Cardiac septum (tissue), 1 donor: ENCODE data around the gene TXLNA. TPM values are rescaled to one million over a fixed set of nuclear protein-coding genes. Genes with fewer than 3 reads are reported as not detected.
A peak's percentile ranks its signal among the peaks of the same experiment; 100 is the strongest.

Experiments
- DNase-seq: peaks from one replicate; pipeline ENCODE4 v3.0.0-alpha.2; 2020; ENCODE audit warnings: low spot score
- intact Hi-C: fragments of 100-400 bp; cut with DNase I; formaldehyde crosslinking; loops from one replicate; pipeline ENCODE4 v1.14.0; 2022
- total RNA-seq: library from RNA; stranded (reverse); fragmentation: NEBNext Ultra II Directional; extraction: Animal tissue kit (Norgen Biotek cat#: 25700); gene quantifications from one replicate; pipeline ENCODE4 v1.2.1, GENCODE V29; 2021
- donor health status: DM: no; HTN: no; CAD: no.

Gene TXLNA
- total RNA-seq, 1 donor from 2014 or later = 24.5 TPM

DNA sequence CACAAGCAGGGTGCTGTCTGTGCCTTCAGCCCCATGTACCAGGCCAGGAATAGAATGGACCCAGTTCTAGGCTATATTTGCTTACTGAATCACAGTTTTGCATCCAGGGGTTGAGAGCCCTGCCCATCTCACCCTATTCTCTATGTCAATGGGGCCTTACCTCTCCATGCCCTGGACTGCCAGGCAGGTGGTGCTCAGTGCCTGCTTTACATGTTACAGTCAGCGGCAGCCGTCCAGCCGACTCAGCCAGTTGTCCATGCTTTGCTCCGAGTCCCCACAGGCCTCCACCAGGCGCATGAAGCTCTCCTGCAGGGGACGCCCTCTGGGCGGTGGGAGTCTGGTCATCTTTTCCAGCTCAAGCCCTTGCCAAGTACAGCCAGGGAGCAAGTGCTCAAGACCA lies 55.3 kb downstream of the TXLNA start:
- DNase-seq = no peak
- intact Hi-C loops = no loop called here

DNA sequence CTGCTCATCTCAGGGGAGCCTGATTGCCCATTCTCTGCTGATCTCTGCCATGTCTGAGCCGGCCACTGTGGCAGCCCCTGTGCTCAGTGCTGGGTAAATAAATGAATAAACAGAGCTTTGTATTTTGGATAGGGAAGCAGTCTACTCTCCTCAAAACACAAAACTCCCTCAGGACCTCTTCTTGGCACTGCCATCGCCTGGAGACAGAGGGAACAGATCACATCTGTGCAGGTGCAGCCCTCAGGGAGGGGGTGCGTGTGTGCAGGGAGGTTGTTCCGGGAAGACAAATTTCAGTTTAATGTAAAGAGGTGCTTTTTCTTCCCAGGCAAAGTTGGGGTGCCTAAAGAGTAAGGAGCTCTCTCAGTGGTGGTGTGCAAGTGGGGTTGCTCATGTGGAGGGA lies 59.9 kb downstream of the TXLNA start:
- intact Hi-C loops = no loop called here
- no peak for DNase-seq

DNA sequence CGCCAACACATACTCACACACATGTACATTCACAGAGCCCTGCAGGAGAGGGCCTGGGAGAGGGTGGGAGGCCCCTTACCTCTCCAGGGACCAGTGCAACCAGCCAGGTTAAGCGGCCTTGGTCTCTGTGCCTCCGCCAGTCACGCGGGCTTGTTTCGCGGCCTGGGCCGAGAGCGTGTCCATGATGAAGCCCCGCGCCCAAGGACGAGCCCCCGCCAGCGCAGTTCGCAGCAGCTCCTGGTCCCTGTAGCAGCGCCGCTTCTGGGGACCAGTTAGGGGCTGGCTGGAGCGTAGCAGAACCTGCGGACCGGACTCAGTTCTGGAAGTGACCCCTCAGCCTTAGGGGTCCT lies 60.3 kb downstream of the TXLNA start:
- no peak for DNase-seq
- intact Hi-C loops = loop anchor here (2.0 kb wide), 1 partner anchor 17 kb away; the partner anchor contains the start of genes EIF3I and TMEM234

DNA sequence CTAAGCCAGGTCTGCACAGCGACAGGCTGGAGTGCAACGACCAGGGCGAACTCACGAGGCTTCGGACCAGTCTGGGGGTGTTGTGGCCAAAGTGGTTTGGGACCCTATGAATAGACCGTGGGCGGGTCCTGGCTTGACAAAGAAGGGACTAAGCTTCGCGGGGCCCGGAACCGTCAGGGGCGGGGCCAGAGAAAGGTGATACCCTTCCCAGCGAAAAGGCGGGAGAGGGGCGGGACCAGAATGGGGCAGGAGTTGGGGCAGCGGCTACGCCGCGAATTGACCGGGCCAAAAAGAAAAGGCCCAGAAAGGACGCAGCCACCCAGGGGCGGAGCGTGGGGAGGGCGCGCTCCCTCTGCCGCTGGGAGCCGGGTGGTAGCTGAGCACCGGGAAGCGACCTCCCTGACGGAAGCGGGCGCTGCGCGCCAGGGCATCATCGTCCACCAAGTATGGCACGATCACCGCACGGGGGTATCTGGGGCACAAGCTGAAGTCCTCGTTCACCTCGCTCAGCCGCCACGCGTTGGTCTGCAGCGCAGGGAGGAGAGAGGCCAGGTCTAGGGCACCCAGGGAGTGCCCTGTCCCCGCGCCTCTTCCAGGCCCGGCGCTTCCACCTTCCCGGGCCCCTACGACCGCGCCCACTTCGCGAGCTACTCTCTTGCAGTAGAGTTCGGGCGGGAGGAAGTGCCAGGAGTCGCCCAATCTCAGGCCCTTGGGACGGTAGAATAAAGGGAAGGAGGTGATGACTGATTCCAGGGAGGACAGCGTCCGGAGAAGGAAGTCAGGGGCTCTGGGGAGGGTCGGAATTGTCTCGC lies 60.9 kb downstream of the TXLNA start:
- intact Hi-C loops = loop anchor here (2.0 kb wide), 1 partner anchor 18 kb away; the partner anchor contains the start of genes EIF3I and TMEM234
- DNase-seq = peak; percentile 84

DNA sequence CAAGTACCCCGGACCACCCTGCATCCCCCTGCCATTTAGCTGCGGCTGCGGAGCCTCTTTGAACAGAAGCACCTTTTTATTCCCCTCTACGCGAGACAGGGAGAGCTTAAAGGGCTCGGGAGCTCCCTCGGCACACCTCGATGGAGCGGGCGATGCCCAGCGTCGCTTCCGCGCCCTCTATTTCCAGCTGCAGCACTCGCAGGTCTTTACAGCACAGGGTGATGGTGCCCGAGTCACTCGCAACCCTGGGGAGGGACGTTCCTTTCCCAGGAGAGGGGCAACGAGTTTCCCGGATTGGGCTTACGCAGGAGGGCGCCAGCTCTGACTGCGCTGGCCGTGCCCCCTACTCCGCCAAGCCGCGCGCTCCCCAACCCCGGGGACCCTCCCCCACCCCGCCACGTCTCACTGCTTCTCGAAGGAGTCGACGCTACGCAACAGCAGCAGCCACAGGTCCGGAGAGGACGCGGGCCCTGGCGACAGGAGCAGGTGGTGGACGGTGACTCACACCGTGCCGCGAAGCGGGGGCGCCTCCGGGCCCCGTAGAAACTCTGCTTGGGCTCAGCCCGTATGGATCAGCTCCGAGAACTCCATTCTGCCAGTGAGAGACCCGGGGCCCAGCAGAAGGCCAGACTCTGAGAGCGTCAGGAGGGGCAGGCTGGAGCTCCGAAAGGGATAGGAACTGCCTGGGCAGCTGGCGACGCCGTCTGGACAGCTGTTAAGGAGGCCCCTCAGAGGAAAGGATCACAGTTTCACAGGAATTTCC lies 61.7 kb downstream of the TXLNA start:
- DNase-seq = no peak
- intact Hi-C loops = loop anchor here (2.0 kb wide), 1 partner anchor 18 kb away; the partner anchor contains the start of genes EIF3I and TMEM234

DNA sequence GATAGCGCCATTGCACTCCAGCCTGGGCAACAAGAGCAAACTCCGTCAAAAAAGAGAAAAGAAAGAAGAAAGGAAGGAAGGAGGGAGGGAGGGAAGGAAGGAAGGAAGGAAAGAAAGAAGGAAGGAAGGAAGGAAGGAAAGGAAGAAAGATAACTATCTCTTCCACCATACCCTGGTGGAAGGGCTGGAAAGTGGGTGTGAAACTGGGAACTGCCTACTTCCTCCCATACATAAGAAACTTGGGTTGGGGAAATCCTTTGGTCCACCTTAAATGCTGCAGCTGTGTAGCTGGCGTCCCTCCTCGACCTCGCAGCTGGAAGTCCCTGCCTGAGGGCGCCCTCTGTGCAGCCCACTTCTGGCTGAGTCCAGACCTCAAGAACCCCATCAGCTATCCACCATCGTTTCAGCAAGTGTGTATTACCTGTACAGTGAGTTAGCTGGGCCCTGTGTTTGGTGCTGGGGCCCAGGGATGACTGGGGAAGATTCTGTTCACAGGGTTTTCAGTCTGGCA lies 62.9 kb downstream of the TXLNA start:
- intact Hi-C loops = no loop called here
- DNase-seq = no peak

DNA sequence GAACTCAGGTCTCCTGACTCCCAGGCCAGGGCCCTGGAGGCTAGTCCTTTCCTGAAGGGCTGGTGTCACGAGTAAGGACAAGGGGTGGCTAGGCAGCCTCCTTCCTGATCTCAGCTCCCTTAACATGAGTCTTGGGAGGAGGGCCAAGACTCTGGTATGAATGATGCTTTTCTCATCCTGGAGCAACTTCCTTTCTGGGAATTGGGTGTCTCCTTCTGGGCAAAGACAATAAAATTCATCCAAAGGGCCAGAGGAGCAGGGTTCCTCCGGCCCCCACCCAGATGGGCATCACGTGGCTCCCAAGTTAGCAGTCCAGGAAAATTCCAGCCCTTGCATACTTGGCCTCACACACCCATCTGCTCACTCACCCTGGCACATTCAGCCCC lies 67.4 kb downstream of the TXLNA start, which contains the start of gene FAM167B:
Gene FAM167B (plus strand): TSS at position 335 of the 386 bp plus-strand sequence. CDS start 200 bp downstream, outside the sequence.
- intact Hi-C loops = no loop called here
- DNase-seq = peak; percentile 79

DNA sequence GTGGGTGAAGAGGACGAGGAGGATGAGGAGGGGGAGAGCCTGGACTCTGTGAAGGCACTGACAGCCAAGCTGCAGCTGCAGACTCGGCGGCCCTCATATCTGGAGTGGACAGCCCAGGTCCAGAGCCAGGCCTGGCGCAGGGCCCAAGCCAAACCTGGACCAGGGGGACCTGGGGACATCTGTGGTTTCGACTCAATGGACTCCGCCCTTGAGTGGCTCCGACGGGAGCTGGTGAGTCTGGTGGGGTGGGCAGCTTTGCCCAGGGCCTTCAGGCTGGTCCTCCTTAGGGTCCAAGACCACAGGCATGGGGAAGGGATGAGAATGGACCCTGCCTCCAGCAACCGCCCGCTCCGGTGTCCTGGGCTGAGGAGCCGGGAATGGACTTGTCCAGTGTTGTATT lies 68.0 kb downstream of the TXLNA start:
- intact Hi-C loops = no loop called here

More for the DNA sequence above, 68.0 kb downstream of the TXLNA start:
- no peak for DNase-seq

Other genes with a start within 250 kb of the TXLNA start
- gene PTP4A2, start 241.3 kb upstream of the TXLNA start, total RNA-seq = 216 TPM
- gene KHDRBS1, start 165.8 kb upstream of the TXLNA start, total RNA-seq = 73.1 TPM
- 7.1 TPM for gene TMEM39B, start 106.7 kb upstream of the TXLNA start, total RNA-seq
- 81.4 TPM for gene KPNA6, start 71.6 kb upstream of the TXLNA start, total RNA-seq
- gene CCDC28B, start 20.9 kb downstream of the TXLNA start, total RNA-seq = 10.2 TPM
- gene IQCC, start 26.0 kb downstream of the TXLNA start, total RNA-seq = 0.78 TPM
- not detected for gene DCDC2B, start 29.4 kb downstream of the TXLNA start, total RNA-seq
- gene TMEM234, start 42.7 kb downstream of the TXLNA start, total RNA-seq = 12.3 TPM
- gene EIF3I, start 42.7 kb downstream of the TXLNA start, total RNA-seq = 91.5 TPM
- 5.4 TPM for gene FAM167B, start 67.5 kb downstream of the TXLNA start, total RNA-seq
- 0.54 TPM for gene LCK, start 71.6 kb downstream of the TXLNA start, total RNA-seq
- 29.9 TPM for gene HDAC1, start 112.4 kb downstream of the TXLNA start, total RNA-seq
- gene MARCKSL1, start 156.6 kb downstream of the TXLNA start, total RNA-seq = 12.0 TPM
- gene FAM229A, start 182.8 kb downstream of the TXLNA start, total RNA-seq = 3.2 TPM
- gene TSSK3, start 182.9 kb downstream of the TXLNA start, total RNA-seq = 2.6 TPM
- gene BSDC1, start 214.8 kb downstream of the TXLNA start, total RNA-seq = 41.3 TPM